HFFc6 (cell line): ENCODE measurements around the gene KCNQ1. TPM values are rescaled to one million over a fixed set of nuclear protein-coding genes. Genes with fewer than 3 reads are reported as not detected.

ENCODE experiments used
- DNase-seq: peaks from one replicate; pipeline ENCODE4 v3.0.0-alpha.2; 2018
- H3K27ac Mint-ChIP-seq: 2 replicates; pipeline ENCODE4 v1.8.0; 2020; ENCODE audit warnings: mild to moderate bottlenecking, mixed read lengths
- H3K27me3 Mint-ChIP-seq: 2 replicates; pipeline ENCODE4 v1.8.0; 2021; ENCODE audit warnings: mild to moderate bottlenecking, moderate library complexity, mixed read lengths; ENCODE audit not compliant: insufficient read depth
- H3K36me3 Mint-ChIP-seq: 2 replicates; pipeline ENCODE4 v1.8.0; 2021; ENCODE audit warnings: low read depth, mixed read lengths
- H3K4me1 Mint-ChIP-seq: 2 replicates; pipeline ENCODE4 v1.8.0; 2020; ENCODE audit warnings: low read depth, mixed read lengths
- H3K4me3 Mint-ChIP-seq: 2 replicates; pipeline ENCODE4 v1.8.0; 2020; ENCODE audit warnings: mild to moderate bottlenecking, moderate library complexity, mixed read lengths
- H3K9me3 Mint-ChIP-seq: 2 replicates; pipeline ENCODE4 v1.8.0; 2020; ENCODE audit warnings: mild to moderate bottlenecking, mixed read lengths
- total RNA-seq, 6 experiments: library from RNA; stranded (reverse); fragmentation: NEBNext Ultra II Directional; extraction: Animal tissue kit (Norgen Biotek cat#: 25700); gene quantifications; 2 replicates in 1 of 6; 3 replicates in 5 of 6; pipeline ENCODE4 v1.2.3, GENCODE V29; 2021
- TF ChIP-seq, protein P1 (sequence below): fragments of 200-600 bp; sonication (generic); IDR thresholded peaks from 2 replicates; pipeline ENCODE4 v1.5.0; 2021; ENCODE audit warnings: antibody characterized with exemption, mild to moderate bottlenecking

Gene KCNQ1
- total RNA-seq, 6 experiments from 2014 or later: not detected

GRCh38 chr11:2550606-2550970 is 105.8 kb downstream of the KCNQ1 start:
- DNase-seq: no peak
- no peaks in the 10 kb centered on the region for H3K4me1 Mint-ChIP-seq
- H3K36me3 Mint-ChIP-seq: no peaks in the 10 kb centered on the region
- H3K4me3 Mint-ChIP-seq: no peak overlapping the region
- peaks cover 23% of the 10 kb centered on the region for H3K27me3 Mint-ChIP-seq
- H3K27ac Mint-ChIP-seq: no peak overlapping the region
- TF ChIP-seq, protein P1, sequence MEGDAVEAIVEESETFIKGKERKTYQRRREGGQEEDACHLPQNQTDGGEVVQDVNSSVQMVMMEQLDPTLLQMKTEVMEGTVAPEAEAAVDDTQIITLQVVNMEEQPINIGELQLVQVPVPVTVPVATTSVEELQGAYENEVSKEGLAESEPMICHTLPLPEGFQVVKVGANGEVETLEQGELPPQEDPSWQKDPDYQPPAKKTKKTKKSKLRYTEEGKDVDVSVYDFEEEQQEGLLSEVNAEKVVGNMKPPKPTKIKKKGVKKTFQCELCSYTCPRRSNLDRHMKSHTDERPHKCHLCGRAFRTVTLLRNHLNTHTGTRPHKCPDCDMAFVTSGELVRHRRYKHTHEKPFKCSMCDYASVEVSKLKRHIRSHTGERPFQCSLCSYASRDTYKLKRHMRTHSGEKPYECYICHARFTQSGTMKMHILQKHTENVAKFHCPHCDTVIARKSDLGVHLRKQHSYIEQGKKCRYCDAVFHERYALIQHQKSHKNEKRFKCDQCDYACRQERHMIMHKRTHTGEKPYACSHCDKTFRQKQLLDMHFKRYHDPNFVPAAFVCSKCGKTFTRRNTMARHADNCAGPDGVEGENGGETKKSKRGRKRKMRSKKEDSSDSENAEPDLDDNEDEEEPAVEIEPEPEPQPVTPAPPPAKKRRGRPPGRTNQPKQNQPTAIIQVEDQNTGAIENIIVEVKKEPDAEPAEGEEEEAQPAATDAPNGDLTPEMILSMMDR: no peak
- H3K9me3 Mint-ChIP-seq: no peaks in the 10 kb centered on the region

- H3K36me3 Mint-ChIP-seq: no peaks in the 10 kb centered on the region
- no peaks in the 10 kb centered on the region for H3K4me1 Mint-ChIP-seq
- TF ChIP-seq, protein P1: no peak
- H3K9me3 Mint-ChIP-seq: no peaks in the 10 kb centered on the region
- H3K27ac Mint-ChIP-seq: no peak overlapping the region
- H3K27me3 Mint-ChIP-seq: peaks cover 22% of the 10 kb centered on the region
- no peak overlapping the region for H3K4me3 Mint-ChIP-seq
- DNase-seq: no peak
These were observed 106.3 kb downstream of the KCNQ1 start for GRCh38 chr11:2551131-2551530.

DNA sequence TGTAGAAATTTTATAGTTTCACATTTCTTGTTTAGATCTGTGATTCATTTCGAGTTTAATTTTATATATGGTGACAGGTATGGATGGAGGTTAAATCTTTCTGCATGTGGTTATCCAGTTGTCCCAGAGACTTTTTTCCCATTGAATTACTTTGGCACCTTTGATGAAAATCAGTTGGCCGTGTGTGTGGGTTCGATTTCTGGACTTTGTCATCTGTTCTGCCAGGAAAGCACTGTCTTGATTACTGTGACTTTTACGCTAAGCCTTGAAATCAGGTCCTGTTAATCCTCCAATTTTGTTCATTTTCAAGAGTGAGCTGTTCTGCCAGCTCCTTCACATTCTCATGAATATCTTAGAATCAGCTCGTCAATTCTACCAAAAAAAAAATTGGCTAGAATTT is 107.4 kb downstream of the KCNQ1 start:
- H3K4me1 Mint-ChIP-seq: no peaks in the 10 kb centered on the region
- H3K4me3 Mint-ChIP-seq: no peak overlapping the region
- no peak overlapping the region for H3K27ac Mint-ChIP-seq
- no peaks in the 10 kb centered on the region for H3K36me3 Mint-ChIP-seq
- TF ChIP-seq, protein P1: no peak
- peaks cover 26% of the 10 kb centered on the region for H3K27me3 Mint-ChIP-seq
- no peak for DNase-seq
- H3K9me3 Mint-ChIP-seq: no peaks in the 10 kb centered on the region

DNA sequence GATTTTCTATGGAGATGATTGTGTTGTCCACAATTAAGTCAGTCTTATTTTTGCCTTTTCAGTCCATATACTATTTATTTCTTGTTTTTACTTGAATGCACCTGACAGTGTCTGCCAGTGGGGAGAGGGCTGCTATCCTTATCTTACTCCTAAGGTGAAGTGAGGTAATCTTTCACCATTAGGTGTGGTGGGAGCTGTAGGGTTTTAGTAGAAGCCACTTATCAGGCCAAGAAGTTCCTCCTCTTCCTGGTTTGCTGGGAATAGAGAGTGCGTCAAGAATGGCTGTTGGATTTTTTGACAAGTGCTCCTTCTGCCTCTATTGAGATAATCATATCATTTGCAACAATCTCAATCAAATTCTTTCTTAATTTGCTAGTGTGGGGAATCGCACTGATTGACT is 108.4 kb downstream of the KCNQ1 start:
- no peaks in the 10 kb centered on the region for H3K9me3 Mint-ChIP-seq
- H3K27me3 Mint-ChIP-seq: peaks cover 25% of the 10 kb centered on the region
- H3K4me1 Mint-ChIP-seq: no peaks in the 10 kb centered on the region
- TF ChIP-seq, protein P1: no peak
- H3K4me3 Mint-ChIP-seq: no peak overlapping the region
- no peaks in the 10 kb centered on the region for H3K36me3 Mint-ChIP-seq
- no peak for DNase-seq
- no peak overlapping the region for H3K27ac Mint-ChIP-seq

DNA sequence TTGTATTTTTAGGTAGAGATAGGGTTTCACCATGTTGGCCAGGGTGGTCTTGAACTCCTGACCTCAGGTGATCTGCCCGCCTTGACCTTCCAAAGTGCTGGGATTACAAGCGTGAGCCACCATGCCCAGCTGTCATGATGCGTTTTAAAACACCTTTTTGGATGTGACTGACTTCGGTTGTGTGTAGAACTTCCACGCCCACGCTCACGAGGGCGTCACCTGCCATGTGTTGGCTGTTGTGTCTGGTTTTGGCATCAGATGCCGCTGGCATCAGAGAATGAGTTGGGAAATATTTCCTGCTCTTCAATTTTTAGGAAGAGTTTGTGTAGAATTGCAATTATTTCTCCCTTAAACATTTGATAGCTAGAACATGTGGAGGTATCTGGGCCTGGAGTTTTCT is 109.1 kb downstream of the KCNQ1 start:
- no peak overlapping the region for H3K27ac Mint-ChIP-seq
- H3K9me3 Mint-ChIP-seq: no peaks in the 10 kb centered on the region
- H3K4me3 Mint-ChIP-seq: no peak overlapping the region
- no peak for DNase-seq
- H3K36me3 Mint-ChIP-seq: no peaks in the 10 kb centered on the region
- H3K4me1 Mint-ChIP-seq: no peaks in the 10 kb centered on the region
- peaks cover 26% of the 10 kb centered on the region for H3K27me3 Mint-ChIP-seq
- TF ChIP-seq, protein P1: no peak
